OCI-LY3 (cell line): Measurements from ENCODE around the gene MCM6.

Experiments
- H2AFZ ChIP-seq: fragments of 200-600, 300-600 bp; shearing (Covaris generic); 2 replicates; pipeline ENCODE4 v1.6.0; 2014; ENCODE audit warnings: antibody characterized with exemption, low read depth, low read length
- H3K27ac ChIP-seq: fragments of 200-600, 300-600 bp; sonication (generic); 2 replicates; pipeline ENCODE4 v1.5.1; 2014; ENCODE audit warnings: mild to moderate bottlenecking, low read length, moderate library complexity, mixed read lengths
- H3K27me3 ChIP-seq: fragments of 200-600, 300-600 bp; sonication (generic); 2 replicates; pipeline ENCODE4 v1.6.1; 2014; ENCODE audit warnings: low read depth, low read length, mixed read lengths
- H3K36me3 ChIP-seq: fragments of 200-600, 300-600 bp; sonication (generic); replicated peaks from 2 replicates; pipeline ENCODE3; 2014; ENCODE audit warnings: low read depth, low read length, mixed read lengths
- H3K4me1 ChIP-seq: fragments of 300-600, 200-600 bp; sonication (generic); 2 replicates; pipeline ENCODE4 v1.6.1; 2014; ENCODE audit warnings: low read length, mixed read lengths
- H3K4me2 ChIP-seq: fragments of 200-600, 300-600 bp; sonication (generic); 2 replicates; pipeline ENCODE4 v1.6.1; 2014; ENCODE audit warnings: low read length, mixed read lengths
- H3K4me3 ChIP-seq: fragments of 300-600, 200-600 bp; sonication (generic); 2 replicates; pipeline ENCODE4 v1.5.1; 2014; ENCODE audit warnings: antibody characterized with exemption, mild to moderate bottlenecking, low read length, moderate library complexity
- H3K79me2 ChIP-seq: fragments of 300-600, 200-600 bp; shearing (Covaris generic); 2 replicates; pipeline ENCODE4 v1.6.1; 2014; ENCODE audit warnings: mild to moderate bottlenecking, low read length, mixed read lengths
- H3K9ac ChIP-seq: fragments of 300-600, 200-600 bp; shearing (Covaris generic); 2 replicates; pipeline ENCODE4 v1.6.0; 2014; ENCODE audit warnings: mild to moderate bottlenecking, low read length, moderate library complexity
- H3K9me3 ChIP-seq: fragments of 200-600, 300-600 bp; shearing (Covaris generic); 2 replicates; pipeline ENCODE4 v1.6.1; 2014; ENCODE audit warnings: low read length, mixed read lengths; ENCODE audit not compliant: insufficient read depth
- H4K20me1 ChIP-seq: fragments of 200-600, 300-600 bp; sonication (generic); 2 replicates; pipeline ENCODE4 v1.6.1; 2016; ENCODE audit warnings: low read length, mixed read lengths; ENCODE audit not compliant: insufficient read depth
- EZH2phosphoT487 ChIP-seq: fragments of 200-600 bp; shearing (Covaris generic); IDR thresholded peaks from 2 replicates; pipeline ENCODE4 v1.6.1; 2018; ENCODE audit warnings: antibody characterized with exemption, mixed run types, low read depth
- TF ChIP-seq, protein P1 (sequence below): fragments of 200-600, 300-600 bp; sonication (generic); IDR thresholded peaks from 2 replicates; pipeline ENCODE4 v1.5.1; 2014; ENCODE audit warnings: antibody characterized with exemption, low read length, low read depth

The MCM6 gene

DNA sequence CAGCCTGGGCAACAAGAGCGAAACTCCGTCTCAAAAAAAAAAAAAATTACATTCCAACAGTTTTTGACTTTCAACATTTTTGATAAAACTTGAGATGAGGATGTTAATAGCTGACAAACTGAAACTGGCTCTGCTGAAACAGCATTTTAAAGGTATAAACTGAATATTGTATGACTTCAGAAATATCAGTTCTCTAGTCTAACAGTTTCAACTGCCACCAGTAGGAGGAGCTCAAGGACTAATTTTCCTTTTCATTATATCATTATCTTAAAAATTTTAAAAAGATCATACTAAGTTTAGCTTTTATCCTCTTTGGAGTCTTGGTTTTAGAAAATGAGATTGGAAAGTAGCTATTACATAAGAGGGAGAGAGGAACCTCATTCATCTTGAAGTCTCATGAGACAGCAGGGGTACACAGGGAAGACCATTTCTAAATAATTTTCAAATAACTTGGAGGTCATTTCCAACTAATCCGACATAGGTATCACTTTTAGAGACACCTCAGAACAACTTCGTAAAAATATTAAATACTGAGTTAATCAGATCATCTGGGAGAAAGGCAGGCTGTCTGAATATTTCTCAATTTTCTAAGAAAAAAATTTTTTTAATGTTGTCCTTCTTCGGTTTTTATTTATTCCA, 37.6 kb upstream of the MCM6 start:
- no peak overlapping the region for H3K9ac ChIP-seq
- no peaks in the 10 kb centered on the region for H3K9me3 ChIP-seq
- H3K79me2 ChIP-seq: no peaks in the 10 kb centered on the region
- H3K4me2 ChIP-seq: no peak overlapping the region
- H3K36me3 ChIP-seq: peaks cover 28% of the 10 kb centered on the region
- H3K4me1 ChIP-seq: no peaks in the 10 kb centered on the region
- no peak for TF ChIP-seq EZH2phosphoT487
- TF ChIP-seq, protein P1, sequence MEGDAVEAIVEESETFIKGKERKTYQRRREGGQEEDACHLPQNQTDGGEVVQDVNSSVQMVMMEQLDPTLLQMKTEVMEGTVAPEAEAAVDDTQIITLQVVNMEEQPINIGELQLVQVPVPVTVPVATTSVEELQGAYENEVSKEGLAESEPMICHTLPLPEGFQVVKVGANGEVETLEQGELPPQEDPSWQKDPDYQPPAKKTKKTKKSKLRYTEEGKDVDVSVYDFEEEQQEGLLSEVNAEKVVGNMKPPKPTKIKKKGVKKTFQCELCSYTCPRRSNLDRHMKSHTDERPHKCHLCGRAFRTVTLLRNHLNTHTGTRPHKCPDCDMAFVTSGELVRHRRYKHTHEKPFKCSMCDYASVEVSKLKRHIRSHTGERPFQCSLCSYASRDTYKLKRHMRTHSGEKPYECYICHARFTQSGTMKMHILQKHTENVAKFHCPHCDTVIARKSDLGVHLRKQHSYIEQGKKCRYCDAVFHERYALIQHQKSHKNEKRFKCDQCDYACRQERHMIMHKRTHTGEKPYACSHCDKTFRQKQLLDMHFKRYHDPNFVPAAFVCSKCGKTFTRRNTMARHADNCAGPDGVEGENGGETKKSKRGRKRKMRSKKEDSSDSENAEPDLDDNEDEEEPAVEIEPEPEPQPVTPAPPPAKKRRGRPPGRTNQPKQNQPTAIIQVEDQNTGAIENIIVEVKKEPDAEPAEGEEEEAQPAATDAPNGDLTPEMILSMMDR: peak; percentile 75
- H4K20me1 ChIP-seq: no peaks in the 10 kb centered on the region
- no peaks in the 10 kb centered on the region for H3K27me3 ChIP-seq
- H3K4me3 ChIP-seq: no peak overlapping the region
- H2AFZ ChIP-seq: no peak overlapping the region
- H3K27ac ChIP-seq: no peak overlapping the region

DNA sequence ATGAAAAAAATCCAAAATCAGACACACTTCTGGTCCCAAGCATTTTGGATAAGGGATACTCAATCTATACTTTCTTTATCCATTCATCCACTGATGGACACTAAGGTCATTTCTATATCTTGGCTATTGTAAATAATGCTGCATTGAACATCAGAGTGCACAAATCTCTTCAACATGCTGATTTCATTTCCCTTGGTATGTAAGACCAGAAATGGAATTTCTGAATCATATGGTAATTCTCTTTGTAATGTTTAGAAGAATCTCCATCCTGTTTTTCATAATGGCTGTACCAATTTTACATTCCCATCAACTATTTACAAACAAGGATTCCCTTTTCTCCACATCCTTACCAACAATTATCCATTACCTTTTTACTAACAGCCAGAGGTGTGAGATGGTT, 33.7 kb upstream of the MCM6 start:
- H3K4me2 ChIP-seq: no peak overlapping the region
- H3K36me3 ChIP-seq: peaks cover 46% of the 10 kb centered on the region
- no peak overlapping the region for H3K9ac ChIP-seq
- no peak overlapping the region for H3K27ac ChIP-seq
- H4K20me1 ChIP-seq: no peaks in the 10 kb centered on the region
- no peaks in the 10 kb centered on the region for H3K4me1 ChIP-seq
- TF ChIP-seq EZH2phosphoT487: no peak
- TF ChIP-seq, protein P1: no peak
- H3K27me3 ChIP-seq: no peaks in the 10 kb centered on the region
- no peaks in the 10 kb centered on the region for H3K9me3 ChIP-seq
- no peaks in the 10 kb centered on the region for H3K79me2 ChIP-seq
- H3K4me3 ChIP-seq: no peak overlapping the region
- no peak overlapping the region for H2AFZ ChIP-seq

DNA sequence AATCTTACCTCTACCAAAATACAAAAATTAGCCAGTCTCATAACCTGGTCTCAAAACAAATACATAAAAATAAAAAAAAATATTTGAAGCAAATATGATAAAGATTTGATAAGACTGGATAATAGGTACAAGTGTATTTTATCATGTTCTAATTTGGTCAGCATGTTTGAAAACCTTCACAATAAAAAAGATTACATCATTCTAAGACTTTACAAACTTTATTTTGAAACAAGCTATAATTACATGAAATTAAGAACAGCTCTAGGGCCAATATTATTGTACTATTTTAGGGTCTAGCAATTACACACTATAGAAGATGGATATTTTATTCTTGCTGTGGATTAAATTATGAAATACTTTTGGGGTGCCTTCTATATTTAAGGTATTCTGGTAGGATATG, 29.4 kb upstream of the MCM6 start:
- H3K79me2 ChIP-seq: no peaks in the 10 kb centered on the region
- H3K27me3 ChIP-seq: no peaks in the 10 kb centered on the region
- no peaks in the 10 kb centered on the region for H4K20me1 ChIP-seq
- no peaks in the 10 kb centered on the region for H3K9me3 ChIP-seq
- no peaks in the 10 kb centered on the region for H3K4me1 ChIP-seq
- H2AFZ ChIP-seq: no peak overlapping the region
- H3K9ac ChIP-seq: no peak overlapping the region
- no peak for TF ChIP-seq EZH2phosphoT487
- TF ChIP-seq, protein P1: no peak
- peaks cover 37% of the 10 kb centered on the region for H3K36me3 ChIP-seq
- H3K27ac ChIP-seq: no peak overlapping the region
- no peak overlapping the region for H3K4me2 ChIP-seq
- no peak overlapping the region for H3K4me3 ChIP-seq

DNA sequence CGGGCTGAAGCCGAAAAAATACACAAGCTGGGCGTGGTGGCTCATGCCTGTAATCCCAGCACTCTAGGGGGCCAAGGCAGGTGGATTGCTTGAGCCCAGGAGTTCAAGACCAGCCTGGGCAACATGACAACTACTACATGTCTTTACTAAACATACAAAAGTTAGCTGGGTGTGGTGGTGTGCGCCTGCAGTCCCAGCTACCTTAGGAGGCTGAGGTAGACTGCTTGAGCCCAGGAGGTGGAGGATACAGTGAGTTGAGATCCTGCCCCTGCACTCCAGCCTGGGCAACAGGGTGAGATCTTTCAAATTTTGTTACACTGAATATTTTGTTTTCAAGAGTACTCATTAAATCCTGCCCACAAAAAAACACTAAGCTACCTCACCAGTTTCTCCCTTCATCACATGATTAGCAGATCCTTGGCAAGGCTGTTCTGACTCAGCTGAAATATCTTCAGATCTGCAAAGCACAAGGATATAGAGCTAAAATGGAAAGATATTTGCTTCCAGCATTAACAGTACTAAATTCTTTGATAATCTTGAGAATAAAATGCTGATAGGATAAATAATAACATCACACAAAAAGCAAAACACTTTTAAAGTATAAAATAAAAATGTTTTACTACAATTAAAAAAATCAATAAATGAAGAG, 28.2 kb upstream of the MCM6 start:
- TF ChIP-seq, protein P1: no peak
- TF ChIP-seq EZH2phosphoT487: no peak
- Histone ChIP-seq H2AFZ (no peak overlapping the region), H3K27ac (no peak overlapping the region), H3K79me2 (no peaks in the 10 kb centered on the region), H3K4me1 (no peaks in the 10 kb centered on the region), H3K36me3 (peaks cover 26% of the 10 kb centered on the region), H3K9me3 (no peaks in the 10 kb centered on the region), H3K4me3 (no peak overlapping the region), H3K9ac (no peak overlapping the region), H4K20me1 (no peaks in the 10 kb centered on the region), H3K27me3 (no peaks in the 10 kb centered on the region), H3K4me2 (no peak overlapping the region)
